ENCODE results near the gene DPPA2. TPM values are rescaled to one million over a fixed set of nuclear protein-coding genes. Genes with fewer than 3 reads are reported as not detected.

The DPPA2 gene
- total RNA-seq, 2 experiments from 2014 or later, result not detected

DNA sequence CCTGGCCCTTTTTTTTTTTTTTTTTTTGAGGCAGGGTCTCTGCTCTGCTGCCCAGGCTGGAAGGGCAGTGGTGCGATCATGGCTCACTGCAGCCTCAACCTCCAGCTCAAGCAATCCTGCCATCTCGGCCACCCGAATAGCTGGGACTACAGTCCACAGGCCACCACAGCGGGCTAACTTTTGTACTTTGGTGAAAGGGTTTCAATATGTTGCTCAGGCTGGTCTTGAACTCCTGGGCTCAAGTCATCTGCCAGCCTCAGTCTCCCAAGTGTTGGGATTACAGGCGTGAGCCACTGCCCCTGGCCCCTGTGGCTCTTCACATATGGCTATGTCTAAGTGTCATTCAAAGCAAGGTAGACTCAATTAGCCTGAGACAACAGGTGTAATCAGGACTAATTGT is 8.8 kb upstream of the DPPA2 start:
- H3K4me1 ChIP-seq (ENCODE audit: insufficient read depth, low read length), result no peaks in the 10 kb centered on the region
- CTCF ChIA-PET, result no interaction called here
- intact Hi-C loops (cut with DNase I, micrococcal nuclease), result no loop called here
- H3K27me3 Mint-ChIP-seq, result no peaks in the 10 kb centered on the region
- no peaks in the 10 kb centered on the region for H3K4me1 Mint-ChIP-seq (ENCODE audit: low read depth)
- ATAC-seq (ENCODE audit: poor library complexity), result no peak
- H3K27ac Mint-ChIP-seq, result no peak overlapping the region
- TF ChIP-seq, protein P1, sequence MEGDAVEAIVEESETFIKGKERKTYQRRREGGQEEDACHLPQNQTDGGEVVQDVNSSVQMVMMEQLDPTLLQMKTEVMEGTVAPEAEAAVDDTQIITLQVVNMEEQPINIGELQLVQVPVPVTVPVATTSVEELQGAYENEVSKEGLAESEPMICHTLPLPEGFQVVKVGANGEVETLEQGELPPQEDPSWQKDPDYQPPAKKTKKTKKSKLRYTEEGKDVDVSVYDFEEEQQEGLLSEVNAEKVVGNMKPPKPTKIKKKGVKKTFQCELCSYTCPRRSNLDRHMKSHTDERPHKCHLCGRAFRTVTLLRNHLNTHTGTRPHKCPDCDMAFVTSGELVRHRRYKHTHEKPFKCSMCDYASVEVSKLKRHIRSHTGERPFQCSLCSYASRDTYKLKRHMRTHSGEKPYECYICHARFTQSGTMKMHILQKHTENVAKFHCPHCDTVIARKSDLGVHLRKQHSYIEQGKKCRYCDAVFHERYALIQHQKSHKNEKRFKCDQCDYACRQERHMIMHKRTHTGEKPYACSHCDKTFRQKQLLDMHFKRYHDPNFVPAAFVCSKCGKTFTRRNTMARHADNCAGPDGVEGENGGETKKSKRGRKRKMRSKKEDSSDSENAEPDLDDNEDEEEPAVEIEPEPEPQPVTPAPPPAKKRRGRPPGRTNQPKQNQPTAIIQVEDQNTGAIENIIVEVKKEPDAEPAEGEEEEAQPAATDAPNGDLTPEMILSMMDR (IDR thresholded peaks at IDR 0.05), result no peak
- H3K9me3 ChIP-seq (ENCODE audit: control insufficient read depth in 1 of 2, insufficient read depth in 1 of 2, low read length in 2 of 2), result peaks cover 0 to 6% of the 10 kb centered on the region in 2 experiments
- H3K9me3 Mint-ChIP-seq, result no peaks in the 10 kb centered on the region
- POLR2A ChIA-PET, result no interaction called here
- no peaks in the 10 kb centered on the region for H3K36me3 Mint-ChIP-seq (ENCODE audit: low read depth)
- H3K4me3 ChIP-seq (ENCODE audit: low read length), result no peak overlapping the region
- H3K27ac ChIP-seq (ENCODE audit: low read depth in 1 of 2, low read length in 2 of 2), result no peak overlapping the region
- no peaks in the 10 kb centered on the region for H3K27me3 ChIP-seq (ENCODE audit: control insufficient read depth in 1 of 2, insufficient read depth in 2 of 2, low read length in 2 of 2)
- H3K4me3 Mint-ChIP-seq, result no peak overlapping the region
- H3K36me3 ChIP-seq (ENCODE audit: insufficient read depth, low read length), result no peaks in the 10 kb centered on the region
- DNase-seq, result no peak

DNA sequence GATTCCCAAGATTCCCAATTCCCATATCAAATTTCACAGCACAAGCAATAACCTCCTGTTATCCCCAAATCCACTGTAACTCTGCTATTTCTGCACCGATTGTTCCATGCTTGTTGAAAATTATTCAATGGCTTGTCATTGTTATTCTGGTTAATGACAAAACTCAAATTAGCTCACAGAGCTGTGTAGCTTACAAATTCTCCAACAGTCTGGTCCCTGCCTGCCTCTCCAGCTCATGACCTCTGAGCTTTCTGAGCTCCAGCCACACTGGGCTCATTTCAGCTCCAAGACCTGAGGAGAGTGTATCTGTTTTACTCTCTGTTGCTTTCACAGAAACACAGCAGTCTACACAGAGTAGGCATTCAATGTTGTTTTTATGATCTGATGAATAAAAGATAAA is 3.3 kb downstream of the DPPA2 start:
- CTCF ChIA-PET, result no interaction called here
- Histone ChIP-seq H3K9me3 (ENCODE audit: control insufficient read depth in 1 of 2, insufficient read depth in 1 of 2, low read length in 2 of 2) (peaks cover 0 to 4% of the 10 kb centered on the region in 2 experiments), H3K36me3 (ENCODE audit: insufficient read depth, low read length) (no peaks in the 10 kb centered on the region), H3K4me1 (ENCODE audit: insufficient read depth, low read length) (no peaks in the 10 kb centered on the region), H3K4me3 (ENCODE audit: low read length) (no peak overlapping the region), H3K27me3 (ENCODE audit: control insufficient read depth in 1 of 2, insufficient read depth in 2 of 2, low read length in 2 of 2) (no peaks in the 10 kb centered on the region), H3K27ac (ENCODE audit: low read depth in 1 of 2, low read length in 2 of 2) (no peak overlapping the region)
- Mint-ChIP-seq H3K27me3 (no peaks in the 10 kb centered on the region), H3K4me1 (ENCODE audit: low read depth) (no peaks in the 10 kb centered on the region), H3K27ac (no peak overlapping the region), H3K4me3 (no peak overlapping the region), H3K36me3 (ENCODE audit: low read depth) (no peaks in the 10 kb centered on the region), H3K9me3 (no peaks in the 10 kb centered on the region)
- ATAC-seq (ENCODE audit: poor library complexity), result no peak
- intact Hi-C loops (cut with DNase I, micrococcal nuclease), result no loop called here
- TF ChIP-seq, protein P1 (IDR thresholded peaks at IDR 0.05), result no peak
- POLR2A ChIA-PET, result no interaction called here
- DNase-seq, result no peak

DNA sequence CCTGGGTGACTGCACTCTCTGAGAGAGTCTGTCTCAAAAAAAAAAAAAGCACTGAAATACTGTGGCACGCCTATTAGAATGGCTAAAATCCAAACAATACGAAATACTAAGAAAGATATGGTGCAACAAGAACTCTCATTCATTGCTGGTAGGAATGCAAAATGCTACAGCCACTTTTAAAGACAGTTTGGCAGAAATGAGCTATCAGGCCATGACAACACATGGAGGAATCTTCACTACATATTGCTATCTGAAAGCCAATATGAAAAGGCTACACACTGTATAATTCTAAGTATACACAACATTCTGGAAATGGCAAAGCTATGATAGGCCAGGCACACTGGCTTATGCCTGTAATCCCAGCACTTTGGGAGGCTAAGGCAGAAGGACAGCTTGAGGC is 18.8 kb downstream of the DPPA2 start:
- Histone ChIP-seq H3K27ac (ENCODE audit: low read depth in 1 of 2, low read length in 2 of 2) (no peak overlapping the region), H3K4me3 (ENCODE audit: low read length) (no peak overlapping the region), H3K9me3 (ENCODE audit: control insufficient read depth in 1 of 2, insufficient read depth in 1 of 2, low read length in 2 of 2) (no peaks in the 10 kb centered on the region), H3K27me3 (ENCODE audit: control insufficient read depth in 1 of 2, insufficient read depth in 2 of 2, low read length in 2 of 2) (no peaks in the 10 kb centered on the region), H3K36me3 (ENCODE audit: insufficient read depth, low read length) (no peaks in the 10 kb centered on the region), H3K4me1 (ENCODE audit: insufficient read depth, low read length) (no peaks in the 10 kb centered on the region)
- TF ChIP-seq, protein P1 (IDR thresholded peaks at IDR 0.05), result no peak
- ChIA-PET POLR2A (no interaction called here), CTCF (no interaction called here)
- H3K9me3 Mint-ChIP-seq, result no peaks in the 10 kb centered on the region
- H3K27me3 Mint-ChIP-seq, result no peaks in the 10 kb centered on the region
- H3K4me1 Mint-ChIP-seq (ENCODE audit: low read depth), result no peaks in the 10 kb centered on the region
- no peak for DNase-seq
- no peak overlapping the region for H3K27ac Mint-ChIP-seq
- no peak overlapping the region for H3K4me3 Mint-ChIP-seq
- H3K36me3 Mint-ChIP-seq (ENCODE audit: low read depth), result no peaks in the 10 kb centered on the region
- intact Hi-C loops (cut with DNase I, micrococcal nuclease), result no loop called here
- no peak for ATAC-seq (ENCODE audit: poor library complexity)
